ENCODE data around the gene GGTLC2.
"Not testable (repeated sequence)": the region's sequence is repeated elsewhere in the genome, so short reads cannot be mapped to it uniquely, and the experiment has no call there.

Gene GGTLC2

DNA sequence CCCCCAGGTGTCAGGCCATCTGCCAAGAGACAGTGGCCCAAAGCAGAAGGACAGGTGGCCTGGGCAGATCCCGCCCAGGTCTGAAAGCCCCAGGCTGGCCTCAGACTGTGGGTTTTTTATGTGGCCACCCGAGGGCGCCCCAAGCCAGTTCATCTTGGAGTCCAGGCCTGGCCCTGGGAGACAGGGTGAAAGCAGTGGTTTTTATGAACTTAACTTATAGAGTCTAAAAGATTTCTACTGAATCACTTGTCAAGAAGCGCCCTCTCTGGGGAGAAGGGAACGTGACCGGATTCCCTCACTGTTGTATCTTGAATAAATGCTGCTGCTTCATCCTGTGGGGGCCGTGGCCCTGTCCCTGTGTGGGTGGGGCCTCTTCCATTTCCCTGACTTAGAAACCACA lies 8.2 kb upstream of the GGTLC2 start:
- peak; percentile 20 for DNase-seq (ENCODE audit: low read depth, low spot score)

- DNase-seq (ENCODE audit: low read depth, low spot score), result not testable (repeated sequence)
These were observed 6.1 kb upstream of the GGTLC2 start for GRCh38 chr22:22638313-22638712.

DNA sequence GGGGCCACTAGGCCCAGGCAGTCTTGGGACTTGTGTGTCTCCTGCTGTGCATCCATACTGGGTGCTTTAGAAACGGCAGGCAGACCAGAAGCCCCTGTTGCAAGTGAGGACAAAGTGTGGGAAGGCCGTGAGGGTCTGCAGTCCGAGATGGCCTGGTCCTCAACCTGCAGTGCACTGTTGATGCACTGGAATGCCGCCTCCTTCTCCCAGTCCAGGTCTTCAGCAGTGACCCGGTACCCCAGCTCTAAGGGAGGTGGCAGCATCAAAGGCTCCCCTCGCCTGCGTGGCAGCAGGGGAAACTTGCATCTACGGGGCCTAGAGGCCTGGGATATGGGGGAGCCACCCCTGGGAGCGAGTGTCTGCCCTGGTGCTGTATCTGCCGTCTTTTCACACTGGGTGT lies 2.2 kb upstream of the GGTLC2 start:
- DNase-seq (ENCODE audit: low read depth, low spot score), result not testable (repeated sequence)

DNA sequence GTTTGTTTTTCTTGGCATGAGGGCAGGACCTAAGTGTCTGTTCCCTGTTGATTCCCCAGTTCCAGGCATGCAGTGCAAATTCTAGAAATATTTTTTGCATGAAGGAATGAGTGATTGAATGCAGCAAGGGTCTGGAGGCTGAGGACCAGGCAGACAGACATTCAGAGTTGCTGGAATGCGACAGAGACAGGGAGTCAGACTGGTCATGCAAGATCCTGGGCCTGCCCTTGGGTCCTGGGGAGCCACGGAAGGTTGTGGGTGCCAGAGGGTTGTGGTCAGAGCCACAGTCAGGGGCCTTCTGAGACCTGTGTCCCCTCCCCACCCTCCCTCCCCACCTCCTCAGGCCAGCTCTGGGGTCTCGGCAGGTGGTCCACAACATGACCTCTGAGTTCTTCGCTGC lies 1.6 kb downstream of the GGTLC2 start:
- DNase-seq (ENCODE audit: low read depth, low spot score), result not testable (repeated sequence)

DNA sequence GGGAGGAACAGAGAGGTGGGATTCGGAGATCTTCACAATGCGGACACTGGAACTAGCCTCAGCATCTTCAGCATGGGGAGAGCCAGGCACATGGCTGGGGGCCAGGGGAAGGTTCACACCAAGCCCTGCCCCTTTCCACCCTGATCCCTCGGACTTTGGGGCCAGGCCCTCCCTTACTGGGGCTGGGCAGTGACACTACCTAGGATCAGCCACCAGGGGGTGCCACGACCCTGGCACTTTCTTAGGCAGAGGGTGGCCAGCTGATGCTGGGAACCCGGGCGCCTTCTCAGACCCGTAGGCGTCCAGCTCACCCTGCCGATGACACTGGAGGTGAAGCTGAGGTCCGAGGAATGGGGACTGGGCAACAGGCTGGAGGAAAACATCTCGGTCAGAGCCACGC lies 3.5 kb downstream of the GGTLC2 start:
- not testable (repeated sequence) for DNase-seq (ENCODE audit: low read depth, low spot score)

DNA sequence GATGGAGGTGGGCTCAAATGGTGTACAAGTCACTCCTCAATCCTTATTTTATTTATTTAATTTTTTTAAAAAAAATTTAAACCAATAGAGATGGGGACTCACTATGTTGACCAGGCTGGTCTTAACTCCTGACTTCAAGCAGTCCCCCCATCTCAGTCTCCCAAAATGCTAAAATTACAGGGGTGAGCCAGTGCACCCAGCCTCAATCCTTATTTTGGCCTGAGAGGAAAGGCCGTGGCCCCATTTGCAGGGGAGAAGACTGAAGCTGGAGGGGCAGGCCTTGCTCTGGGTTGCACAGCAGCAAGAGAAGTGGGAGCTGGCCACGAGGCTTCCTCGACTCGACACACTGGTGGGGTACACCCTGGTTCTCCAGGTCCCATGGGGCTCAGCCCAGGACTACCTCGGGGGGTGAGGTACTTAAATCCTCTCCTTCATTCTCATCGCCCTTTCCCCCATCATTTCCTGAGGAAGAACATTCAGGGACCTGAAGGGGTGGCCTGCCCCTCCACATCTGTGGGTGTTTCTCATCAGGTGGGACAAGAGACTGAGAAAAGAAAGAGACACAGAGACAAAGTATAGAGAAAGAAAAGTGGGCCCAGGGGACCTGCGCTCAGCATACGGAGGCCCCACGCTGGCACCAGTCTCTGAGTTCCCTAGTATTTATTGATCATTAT lies 4.6 kb downstream of the GGTLC2 start:
- DNase-seq (ENCODE audit: low read depth, low spot score), result not testable (repeated sequence)

DNA sequence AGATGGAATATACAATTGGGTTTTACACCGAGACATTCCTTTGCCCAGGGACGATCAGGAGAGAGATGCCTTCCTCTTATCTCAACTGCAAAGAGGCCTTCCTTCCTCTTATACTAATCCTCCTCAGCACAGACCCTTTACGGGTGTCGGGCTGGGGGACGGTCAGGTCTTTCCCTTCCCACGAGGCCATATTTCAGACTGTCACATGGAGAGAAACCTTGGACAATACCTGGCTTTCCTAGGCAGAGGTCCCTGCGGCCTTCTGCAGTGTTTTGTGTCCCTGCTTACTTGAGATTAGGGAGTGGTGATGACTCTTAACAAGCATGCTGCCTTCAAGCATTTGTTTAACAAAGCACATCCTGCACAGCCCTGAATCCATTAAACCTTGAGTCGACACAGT lies 5.3 kb downstream of the GGTLC2 start:
- not testable (repeated sequence) for DNase-seq (ENCODE audit: low read depth, low spot score)

DNA sequence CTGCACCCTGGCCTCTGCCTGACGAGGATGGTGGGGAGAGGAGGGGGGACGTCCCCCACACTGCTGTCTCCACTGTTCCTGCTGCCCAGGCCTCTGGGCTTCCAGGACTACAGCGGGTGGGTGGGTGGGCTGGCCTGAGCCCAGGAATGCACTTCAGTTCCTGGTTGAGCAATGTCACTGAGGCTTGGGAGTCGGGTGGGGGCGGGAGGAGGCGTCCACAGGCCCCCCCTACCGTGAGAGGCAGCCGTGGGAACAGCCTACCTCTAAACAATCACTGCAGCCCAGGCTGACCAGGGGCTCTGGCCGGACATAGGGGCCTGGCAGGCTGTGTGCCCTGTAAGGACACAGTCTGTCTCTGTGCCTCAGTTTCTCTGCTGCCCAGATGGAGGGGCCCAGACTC lies 6.0 kb downstream of the GGTLC2 start:
- DNase-seq (ENCODE audit: low read depth, low spot score), result not testable (repeated sequence)

DNA sequence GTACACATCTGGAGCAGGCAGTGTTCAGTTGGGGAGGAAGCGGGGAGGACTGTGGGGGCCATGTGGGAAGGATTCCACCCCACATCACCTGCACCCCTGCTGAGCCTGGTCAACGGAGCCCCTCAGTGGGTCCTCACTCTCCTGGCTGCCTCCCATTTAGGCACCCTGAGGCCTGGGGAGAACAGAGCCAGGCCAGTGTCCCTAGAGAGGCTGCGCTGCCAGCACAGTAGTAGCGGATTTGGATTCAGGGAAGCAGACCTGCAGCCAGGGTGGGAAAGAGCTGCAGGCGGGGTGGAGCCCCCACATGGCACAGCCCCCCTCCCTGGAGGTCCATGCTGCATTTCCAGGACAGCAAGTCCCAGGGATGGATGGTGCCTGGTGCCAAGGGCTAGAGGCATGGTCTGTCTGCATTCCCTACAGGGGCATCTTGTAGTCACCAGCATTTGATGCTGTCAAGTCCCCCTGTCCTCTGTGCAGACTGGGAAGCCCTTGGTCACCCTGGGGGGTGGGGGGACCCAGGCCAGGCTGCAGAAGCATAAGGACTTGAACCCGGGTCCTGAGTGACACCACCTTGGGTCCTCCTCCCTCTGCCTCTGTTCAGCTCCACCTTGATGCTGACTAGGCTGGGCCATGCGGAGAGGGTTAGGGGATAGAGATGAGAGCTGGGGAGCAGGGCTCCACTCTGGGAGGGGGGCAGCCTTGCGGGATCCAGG lies 6.5 kb downstream of the GGTLC2 start:
- not testable (repeated sequence) for DNase-seq (ENCODE audit: low read depth, low spot score)

GRCh38 chr22:22651593-22651992 lies 7.2 kb downstream of the GGTLC2 start:
- peak; percentile 21 for DNase-seq (ENCODE audit: low read depth, low spot score)

DNA sequence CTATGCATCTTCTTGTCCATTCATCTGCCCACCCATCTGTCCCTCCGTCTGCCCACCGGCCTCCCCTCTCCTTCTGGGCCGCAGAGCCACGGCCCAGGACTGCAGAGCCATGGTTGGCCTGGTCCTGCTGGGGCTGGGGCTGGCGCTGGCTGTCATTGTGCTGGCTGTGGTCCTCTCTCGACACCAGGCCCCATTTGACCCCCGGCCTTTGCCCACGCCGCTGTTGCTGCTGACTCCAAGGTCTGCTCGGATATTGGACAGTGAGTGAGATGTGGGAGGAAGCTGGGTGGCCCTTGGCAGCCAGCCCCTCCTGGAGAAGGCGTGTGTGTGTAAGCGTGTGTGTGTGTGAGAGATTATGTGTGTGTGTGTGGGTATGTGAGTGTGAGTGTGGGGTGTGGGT lies 7.7 kb downstream of the GGTLC2 start:
- DNase-seq (ENCODE audit: low read depth, low spot score), result not testable (repeated sequence)

GRCh38 chr22:22652573-22652972 lies 8.2 kb downstream of the GGTLC2 start:
- not testable (repeated sequence) for DNase-seq (ENCODE audit: low read depth, low spot score)

GRCh38 chr22:22653677-22654381 lies 9.4 kb downstream of the GGTLC2 start:
- not testable (repeated sequence) for DNase-seq (ENCODE audit: low read depth, low spot score)

GRCh38 chr22:22655452-22656290 lies 11.3 kb downstream of the GGTLC2 start:
- DNase-seq (ENCODE audit: low read depth, low spot score), result no peak

GRCh38 chr22:22657712-22658111 lies 13.3 kb downstream of the GGTLC2 start:
- no peak for DNase-seq (ENCODE audit: low read depth, low spot score)

DNA sequence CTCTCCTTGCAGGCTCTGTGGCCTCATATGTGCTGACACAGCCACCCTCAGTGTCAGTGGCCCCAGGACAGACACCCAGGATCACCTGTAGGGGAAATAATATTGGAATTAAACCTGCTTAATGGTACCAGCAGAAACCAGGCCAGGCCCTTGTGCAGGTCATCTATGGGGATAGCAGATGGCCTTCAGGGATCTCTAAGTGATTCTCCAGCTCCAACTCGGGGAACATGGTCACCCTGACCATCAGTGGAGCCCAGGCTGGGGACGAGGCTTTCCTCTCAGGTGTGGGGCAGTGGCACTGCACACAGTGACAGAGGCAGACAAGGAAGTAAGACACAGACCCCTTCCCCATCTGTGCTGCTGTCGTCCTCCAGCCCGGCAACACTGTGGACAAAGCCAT lies 16.9 kb downstream of the GGTLC2 start:
- no peak for DNase-seq (ENCODE audit: low read depth, low spot score)

- DNase-seq (ENCODE audit: low read depth, low spot score), result no peak
These were observed 17.7 kb downstream of the GGTLC2 start for GRCh38 chr22:22662095-22662494.

GRCh38 chr22:22663861-22664800 lies 19.7 kb downstream of the GGTLC2 start:
- DNase-seq (ENCODE audit: low read depth, low spot score), result no peak

DNA sequence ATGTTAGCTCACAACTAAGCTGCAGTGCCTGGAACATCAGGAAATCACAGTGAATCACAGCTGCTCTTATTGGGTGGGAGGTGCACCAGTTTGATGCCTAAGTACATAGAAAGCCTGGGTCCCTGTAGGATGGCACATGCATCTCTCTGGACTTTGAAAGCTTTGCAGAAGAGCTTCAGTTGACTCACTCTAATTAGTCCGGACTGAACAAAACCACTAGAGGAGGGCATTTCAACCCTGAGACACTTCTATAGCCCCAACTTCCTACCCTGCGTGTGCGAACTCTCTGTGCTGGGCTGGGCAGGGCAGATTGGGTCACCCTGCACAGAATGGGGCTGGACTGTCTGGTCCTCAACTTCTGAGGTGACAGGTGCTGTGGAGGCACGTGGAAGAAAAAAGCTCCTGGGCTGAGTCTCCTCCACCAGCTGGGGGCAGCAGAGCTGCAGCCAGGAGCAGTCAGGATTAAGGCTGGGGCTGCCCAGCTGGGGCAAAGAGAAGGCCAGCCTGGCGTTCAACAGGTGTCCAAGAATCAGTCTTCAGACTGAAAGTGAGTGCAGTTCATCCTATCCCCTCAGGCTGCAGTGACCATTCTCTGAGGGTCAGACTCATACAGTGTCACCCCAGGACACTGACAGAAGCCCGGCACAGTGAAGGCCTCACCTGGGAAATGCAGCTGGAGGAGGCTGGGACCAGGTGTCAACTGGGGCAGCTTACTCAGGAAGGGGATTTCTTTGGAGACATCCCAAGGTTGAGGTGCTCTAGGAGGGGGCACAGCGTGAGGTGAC lies 22.1 kb downstream of the GGTLC2 start:
- no peak for DNase-seq (ENCODE audit: low read depth, low spot score)
